ENCODE results near the gene TOLLIP. TPM values are rescaled to one million over a fixed set of nuclear protein-coding genes. Genes with fewer than 3 reads are reported as not detected.
"Not testable (repeated sequence)": the region's sequence is repeated elsewhere in the genome, so short reads cannot be mapped to it uniquely, and the experiment has no call there.

Gene TOLLIP
- 19.8 and 21.5 TPM in 2 replicates for total RNA-seq (2014; rRNA removed; shearing (Covaris generic))

- peak; percentile 88 for DNase-seq (ENCODE audit: low read depth)
Observed at GRCh38 chr11:1309498-1310317, at the start of gene TOLLIP. TSS of gene TOLLIP (minus strand) at chr11:1309632. CDS start at chr11:1309498, 134 bp downstream.

DNA sequence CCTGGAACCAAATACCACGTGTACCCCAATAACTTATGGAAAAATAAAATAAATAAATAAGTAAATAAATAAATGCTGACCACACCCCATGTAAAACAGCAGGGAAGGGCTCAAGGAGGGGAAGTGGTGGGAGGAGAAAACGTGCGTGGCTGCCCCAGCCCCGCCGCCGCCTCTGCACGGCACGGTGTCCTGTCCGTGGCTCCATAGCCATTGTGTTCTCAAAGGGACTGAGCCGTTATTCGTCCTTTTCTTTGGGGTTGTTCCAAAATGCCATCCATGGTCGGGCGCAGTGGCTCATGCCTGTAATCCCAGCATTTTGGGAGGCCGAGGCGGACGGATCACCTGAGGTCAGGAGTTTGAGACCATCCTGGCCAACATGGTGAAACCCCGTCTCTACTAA lies 49.5 kb upstream of the TOLLIP start:
- DNase-seq (ENCODE audit: low read depth): not testable (repeated sequence)

DNA sequence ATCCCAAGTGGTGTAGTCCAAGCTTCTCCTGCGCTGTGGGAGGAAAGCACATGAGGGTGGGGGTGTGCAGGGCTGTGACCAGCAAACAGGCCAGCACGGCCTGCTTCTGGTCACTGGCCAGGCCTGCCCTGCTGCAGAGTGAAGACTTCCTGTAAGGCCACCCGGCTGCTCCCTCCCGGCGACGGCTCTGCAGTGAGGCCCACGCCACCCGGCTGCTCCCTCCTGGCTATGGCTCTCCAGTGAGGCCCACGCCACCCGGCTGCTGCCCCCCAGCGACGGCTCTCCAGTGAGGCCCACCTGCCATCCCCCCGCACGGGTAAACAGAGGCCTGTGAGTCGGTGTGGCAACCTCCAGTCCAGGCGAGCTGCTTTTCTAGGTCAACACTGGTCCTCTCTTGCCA lies 48.9 kb upstream of the TOLLIP start:
- DNase-seq (ENCODE audit: low read depth): no peak

DNA sequence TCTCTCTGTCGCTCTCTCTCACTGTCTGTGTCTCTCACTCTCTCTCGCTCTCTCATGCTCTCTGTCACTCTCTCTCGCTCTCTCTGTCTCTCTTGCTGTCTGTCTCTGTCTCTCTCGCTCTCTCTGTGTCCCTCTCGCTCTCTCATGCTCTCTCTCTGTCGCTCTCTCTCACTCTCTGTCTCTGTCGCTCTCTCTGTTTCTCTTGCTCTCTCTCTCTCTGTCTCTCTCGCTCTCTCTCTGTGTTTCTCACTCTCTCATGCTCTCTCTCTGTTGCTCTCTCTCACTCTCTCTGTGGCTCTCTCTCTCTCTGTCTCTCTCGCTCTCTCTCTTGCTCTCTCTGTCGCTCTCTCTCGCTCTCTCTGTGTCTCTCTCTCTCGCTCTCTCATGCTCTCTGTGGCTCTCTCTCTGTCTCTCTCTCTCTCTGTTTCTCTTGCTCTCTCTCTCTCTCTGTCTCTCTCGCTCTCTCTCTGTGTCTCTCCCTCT lies 47.1 kb upstream of the TOLLIP start:
- DNase-seq (ENCODE audit: low read depth): no peak

GRCh38 chr11:1356007-1356435 lies 46.6 kb upstream of the TOLLIP start:
- no peak for DNase-seq (ENCODE audit: low read depth)

- DNase-seq (ENCODE audit: low read depth): no peak
Observed at GRCh38 chr11:1354125-1354938, 44.9 kb upstream of the TOLLIP start.

DNA sequence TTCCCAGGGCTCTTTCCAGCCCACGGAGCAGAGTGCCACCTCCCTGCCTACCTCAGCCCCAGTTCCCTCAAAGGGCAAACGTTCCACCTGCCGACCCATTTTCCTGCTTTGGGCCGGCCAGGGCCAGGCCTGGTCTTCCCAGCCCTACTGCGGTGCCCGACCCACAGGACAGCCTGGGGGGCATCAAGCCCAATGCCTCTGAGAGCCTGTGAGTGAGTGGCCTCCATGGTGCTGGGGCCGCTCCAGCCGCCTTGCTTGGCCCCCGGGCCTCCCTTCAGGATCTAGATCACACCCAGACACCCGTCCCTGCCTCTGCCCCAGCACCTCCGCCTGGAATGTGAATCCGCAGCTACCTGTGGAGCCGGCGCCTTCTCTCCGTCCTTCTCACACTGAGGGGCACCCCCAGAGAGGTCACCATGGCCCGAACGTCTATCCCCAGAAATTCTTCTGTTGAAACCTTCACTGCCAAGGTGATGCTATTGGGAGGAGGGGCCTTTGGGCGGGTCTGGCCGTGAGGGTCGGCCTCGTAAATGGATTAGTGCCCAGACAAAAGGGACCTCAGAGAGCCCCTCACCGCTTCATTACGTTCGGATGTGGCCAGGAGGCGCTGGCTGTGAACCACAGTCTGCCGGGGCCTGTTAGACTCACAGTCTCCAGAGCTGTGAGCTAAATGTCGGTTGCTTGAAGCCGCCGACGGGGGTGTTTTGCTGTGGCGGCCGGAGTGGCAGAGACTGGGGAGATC lies 44.1 kb upstream of the TOLLIP start:
- DNase-seq (ENCODE audit: low read depth): no peak

GRCh38 chr11:1352696-1353382 lies 43.4 kb upstream of the TOLLIP start:
- DNase-seq (ENCODE audit: low read depth): no peak

GRCh38 chr11:1351278-1351937 lies 42.0 kb upstream of the TOLLIP start:
- DNase-seq (ENCODE audit: low read depth): no peak

DNA sequence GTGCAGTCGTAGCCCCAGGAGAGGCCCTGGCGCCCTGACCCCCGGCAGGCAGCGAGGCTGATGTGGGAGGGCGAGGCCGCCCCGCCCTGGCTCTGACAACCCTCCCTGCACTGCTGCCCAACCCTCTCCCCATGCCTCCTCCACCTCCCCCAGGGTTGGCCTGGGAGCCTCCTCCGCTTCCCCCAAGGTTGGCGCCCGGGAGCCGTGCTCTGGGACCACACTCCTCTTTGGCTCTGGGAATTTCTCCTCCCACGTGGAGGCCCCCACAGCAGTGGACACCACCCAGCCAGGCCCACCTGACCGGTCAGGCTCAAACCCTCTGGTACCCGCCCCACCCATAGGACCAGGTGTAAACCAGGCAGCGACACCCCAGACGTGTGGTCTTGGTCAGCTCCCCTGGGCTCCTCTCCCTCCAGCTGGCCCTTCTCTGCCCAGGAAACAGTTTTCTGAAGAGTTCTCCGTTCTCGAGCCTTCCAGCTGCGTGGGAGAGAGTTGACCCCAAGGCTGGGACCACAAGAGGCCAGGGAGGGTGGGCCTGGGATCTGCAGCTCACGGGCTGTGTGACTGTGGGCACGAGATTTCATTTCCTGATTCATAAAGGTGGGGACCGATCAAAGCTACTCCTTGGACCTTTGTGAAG lies 40.8 kb upstream of the TOLLIP start:
- DNase-seq (ENCODE audit: low read depth): no peak

DNA sequence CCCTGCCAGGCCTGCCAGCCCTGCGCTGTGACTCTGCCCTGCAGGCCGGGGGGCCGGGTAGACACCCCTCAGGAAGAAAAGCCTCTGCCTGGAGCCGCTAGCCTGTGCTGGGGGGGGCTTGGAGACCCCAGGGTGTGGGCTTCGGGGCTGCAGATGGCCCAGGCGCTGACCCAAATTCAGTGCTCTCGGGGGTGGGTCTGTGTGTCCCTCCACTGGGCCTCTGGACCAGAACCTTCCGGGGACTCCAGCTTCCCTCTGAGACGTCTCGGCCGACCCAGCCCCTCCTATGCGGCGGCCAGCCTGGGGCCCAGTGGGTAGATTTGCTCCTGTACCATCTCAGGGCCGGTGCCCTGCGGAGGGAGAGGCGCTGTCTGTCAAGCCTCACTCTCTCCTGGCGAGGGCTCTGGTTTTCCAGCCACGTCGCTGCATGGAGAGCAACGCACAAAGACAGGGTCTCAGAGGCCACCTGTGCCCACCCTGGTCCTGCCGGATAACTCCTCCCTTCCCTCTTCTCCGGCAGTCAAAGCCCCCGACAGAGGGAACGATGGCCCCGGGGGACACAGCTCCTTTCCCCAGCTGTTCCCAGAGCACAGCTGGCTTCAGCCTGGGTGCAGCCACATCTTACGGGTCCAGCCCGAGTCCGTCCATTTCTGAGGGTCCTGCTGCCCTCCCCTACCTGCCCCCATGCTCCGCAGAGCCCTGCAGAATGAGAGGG lies 40.1 kb upstream of the TOLLIP start:
- no peak for DNase-seq (ENCODE audit: low read depth)

GRCh38 chr11:1348796-1349326 lies 39.4 kb upstream of the TOLLIP start:
- DNase-seq (ENCODE audit: low read depth): no peak

DNA sequence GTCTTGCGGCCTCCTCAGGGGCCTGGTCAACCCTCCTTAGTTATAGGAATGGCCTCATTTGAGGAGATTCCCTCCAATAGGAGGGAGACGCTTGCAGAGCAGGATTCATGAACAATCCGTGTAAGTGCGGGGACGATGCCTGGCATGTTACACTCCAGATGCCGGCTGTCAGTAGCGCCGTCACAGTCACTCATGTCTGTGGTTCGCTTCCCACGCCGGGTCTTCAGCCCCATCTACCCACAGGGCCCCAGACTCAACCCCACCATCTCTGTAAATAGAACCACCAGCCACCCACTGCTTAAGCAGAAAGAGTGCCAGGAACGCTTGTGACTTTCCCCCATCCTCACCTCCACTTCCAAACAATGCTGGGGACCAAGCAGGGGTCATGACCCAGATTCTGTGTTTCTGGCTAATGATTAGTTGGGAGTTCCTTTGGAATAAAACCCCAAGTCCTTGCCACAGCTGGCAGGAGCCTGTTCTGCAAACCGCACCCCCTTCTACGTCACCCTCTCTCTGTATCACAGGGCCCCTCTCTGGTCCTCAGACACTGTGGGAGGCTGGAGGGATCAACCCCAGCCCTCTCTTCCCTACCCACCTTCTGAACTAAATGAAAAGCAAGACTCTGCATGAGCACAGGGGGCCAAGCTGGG lies 38.8 kb upstream of the TOLLIP start:
- DNase-seq (ENCODE audit: low read depth): no peak

DNA sequence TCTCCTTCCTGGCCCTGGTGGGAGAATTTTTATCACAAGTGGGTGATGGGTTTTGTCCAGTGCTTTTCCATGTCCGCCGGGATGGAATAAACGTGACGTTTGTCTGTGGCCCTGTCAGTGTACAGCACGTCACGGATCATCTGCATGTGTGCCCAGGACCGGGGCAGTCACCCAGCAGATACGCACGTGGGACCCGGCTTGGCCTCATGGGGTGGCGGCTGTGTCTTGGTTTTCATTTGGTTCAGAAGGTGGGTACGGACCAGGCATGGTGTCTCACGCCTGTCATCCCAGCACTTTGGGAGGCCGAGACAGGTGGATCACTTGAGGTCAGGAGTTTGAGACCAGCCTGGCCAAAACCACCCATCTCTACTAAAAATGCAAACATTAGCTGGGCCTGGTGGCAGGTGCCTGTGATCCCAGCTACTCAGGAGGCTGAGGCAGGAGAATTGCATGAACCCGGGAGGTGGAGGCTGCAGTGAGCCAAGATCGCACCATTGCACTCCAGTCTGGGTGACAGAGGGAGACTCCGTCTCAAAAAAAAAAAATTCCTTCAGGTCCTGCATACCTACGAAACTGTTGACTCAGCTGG lies 38.1 kb upstream of the TOLLIP start:
- DNase-seq (ENCODE audit: low read depth): not testable (repeated sequence)

- no peak for DNase-seq (ENCODE audit: low read depth)
Observed at GRCh38 chr11:1346669-1347390, 37.4 kb upstream of the TOLLIP start.

GRCh38 chr11:1345737-1346513 lies 36.5 kb upstream of the TOLLIP start:
- no peak for DNase-seq (ENCODE audit: low read depth)

GRCh38 chr11:1344056-1344635 lies 34.7 kb upstream of the TOLLIP start:
- DNase-seq (ENCODE audit: low read depth): no peak

Data from M059J (cell line).